Epithelial cell of proximal tubule (primary cell): ENCODE measurements around the gene DCK. TPM values are rescaled to one million over a fixed set of nuclear protein-coding genes. Genes with fewer than 3 reads are reported as not detected.
"Not testable (repeated sequence)": the region's sequence is repeated elsewhere in the genome, so short reads cannot be mapped to it uniquely, and the experiment has no call there.

Source experiments
- DNase-seq: peaks from one replicate; pipeline ENCODE4 v3.0.0-alpha.2; 2011; ENCODE audit warnings: low read depth
- H3K4me3 ChIP-seq: 2 replicates; pipeline ENCODE4 v1.5.1; 2011; ENCODE audit warnings: low read depth, mild to moderate bottlenecking, low read length
- CTCF ChIP-seq: conservative IDR thresholded peaks from 2 replicates; pipeline ENCODE4 v1.5.1; 2012; ENCODE audit warnings: low read depth, mild to moderate bottlenecking, low read length
- total RNA-seq: library from RNA; depleted of rRNA; stranded (reverse); fragments of >200 nt; gene quantifications from 2 replicates; pipeline ENCODE4 v1.2.3, GENCODE V29; 2015

The DCK gene
- total RNA-seq, 1 donor from 2014 or later, result 24.4 TPM

GRCh38 chr4:70997546-70997945 is 4.1 kb downstream of the DCK start:
- DNase-seq, result no peak
- TF ChIP-seq CTCF, result no peak
- H3K4me3 ChIP-seq, result no peak overlapping the region

GRCh38 chr4:70999639-71000038 is 6.2 kb downstream of the DCK start:
- DNase-seq, H3K4me3 ChIP-seq: not testable (repeated sequence)

GRCh38 chr4:71001363-71001762 is 7.9 kb downstream of the DCK start:
- H3K4me3 ChIP-seq, DNase-seq: not testable (repeated sequence)

- DNase-seq, result no peak
- H3K4me3 ChIP-seq, result no peak overlapping the region
- no peak for TF ChIP-seq CTCF
Measured at GRCh38 chr4:71004281-71004851, 10.9 kb downstream of the DCK start.

GRCh38 chr4:71005025-71005424 is 11.6 kb downstream of the DCK start:
- not testable (repeated sequence) for H3K4me3 ChIP-seq

GRCh38 chr4:71006203-71006907 is 12.9 kb downstream of the DCK start:
- no peak for DNase-seq
- H3K4me3 ChIP-seq, result no peak overlapping the region
- TF ChIP-seq CTCF, result no peak

More at GRCh38 chr4:71005025-71005424, 11.6 kb downstream of the DCK start:
- not testable (repeated sequence) for DNase-seq

GRCh38 chr4:71008196-71008595 is 14.7 kb downstream of the DCK start:
- TF ChIP-seq CTCF, result no peak
- no peak overlapping the region for H3K4me3 ChIP-seq
- DNase-seq, result no peak

GRCh38 chr4:71009086-71009485 is 15.6 kb downstream of the DCK start:
- no peak overlapping the region for H3K4me3 ChIP-seq
- DNase-seq, result no peak
- TF ChIP-seq CTCF, result no peak
